ENCODE results near the gene PTPA.

The PTPA gene

DNA sequence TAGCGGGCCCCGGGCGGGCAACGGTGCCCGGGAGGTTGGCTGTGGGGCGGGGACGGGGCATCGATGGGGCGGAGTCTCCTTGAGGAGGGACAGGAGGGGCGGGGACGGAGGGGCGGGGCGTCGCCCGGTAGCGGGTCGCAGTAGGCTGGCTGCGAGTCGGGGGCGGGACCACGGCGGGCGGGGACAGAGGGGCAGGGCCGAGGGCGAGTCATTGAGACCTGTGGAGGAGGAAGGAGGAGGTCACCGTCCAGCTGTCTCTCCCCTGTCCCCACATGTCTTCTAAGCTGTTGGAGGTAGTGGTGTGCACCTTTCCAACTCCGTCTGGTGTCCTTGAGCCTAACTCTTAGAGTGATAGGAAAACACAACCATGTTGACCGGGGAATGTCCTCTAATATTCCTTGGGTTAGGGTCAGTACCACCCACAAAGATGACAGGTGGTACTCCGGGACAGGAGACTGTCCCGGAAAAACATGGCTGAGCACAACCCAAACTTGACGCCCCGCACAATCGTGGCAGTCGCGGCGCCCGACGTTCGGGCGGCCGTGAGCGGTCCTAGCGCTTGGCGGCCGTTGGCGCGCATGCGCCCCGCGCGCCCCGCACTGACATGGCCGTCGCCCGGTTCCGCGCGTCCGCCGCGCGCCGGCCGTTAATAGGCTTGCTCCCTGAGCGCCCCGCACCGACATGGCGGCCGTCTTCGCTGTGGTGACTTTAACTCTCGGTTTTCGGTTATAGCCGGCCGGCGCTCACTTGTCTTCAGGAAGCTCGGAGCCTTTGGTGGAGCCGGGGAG, at the start of gene PTPA, which contains the start of gene CRAT:
Gene PTPA (plus strand): TSS at position 676 of the 788 bp plus-strand sequence. CDS start 186 bp downstream, outside the sequence.
Gene CRAT (minus strand): TSS at position 54 of the 788 bp plus-strand sequence. CDS start 284 bp downstream, outside the sequence.
- peak; percentile 90 for DNase-seq

DNA sequence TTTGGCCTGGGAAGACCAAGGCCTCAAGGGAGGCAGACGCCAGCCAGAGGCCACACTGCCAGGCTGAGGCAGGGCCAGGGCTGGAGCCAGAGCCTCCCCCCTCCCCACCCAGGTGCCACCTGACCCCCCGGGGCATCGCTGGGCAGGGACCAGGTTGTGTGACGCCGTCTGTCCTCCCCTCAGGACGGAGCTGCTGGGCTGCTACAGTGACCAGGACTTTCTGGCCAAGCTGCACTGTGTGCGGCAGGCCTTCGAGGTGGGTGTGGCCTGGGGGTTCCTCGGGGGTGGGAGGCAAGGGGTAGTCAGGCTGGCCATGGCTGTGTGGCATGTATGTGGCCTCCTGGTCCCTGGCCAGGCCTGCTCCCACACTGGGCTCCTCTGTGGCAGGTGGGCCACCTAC, 48.2 kb upstream of the PTPA start:
- no peak for DNase-seq

DNA sequence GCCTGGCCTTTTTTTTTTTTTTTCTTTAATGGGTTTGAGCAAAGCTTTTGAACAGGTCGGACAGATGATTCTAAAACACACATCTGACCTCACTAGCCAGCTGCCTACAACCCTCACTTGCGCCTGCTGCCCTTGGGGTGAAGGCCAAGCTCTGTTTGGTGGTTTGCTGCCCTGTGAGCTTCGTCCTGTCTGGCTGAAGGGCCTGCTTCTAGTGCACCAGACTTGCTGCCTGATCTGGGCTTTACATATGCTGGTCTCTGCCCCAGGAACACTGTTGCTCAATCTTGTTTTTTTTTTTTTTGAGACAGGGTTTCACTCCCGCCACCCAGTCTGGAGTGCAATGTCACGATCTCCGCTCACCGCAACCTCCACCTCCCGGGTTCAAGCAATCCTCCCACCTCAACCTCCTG, 46.7 kb upstream of the PTPA start:
- no peak for DNase-seq

DNA sequence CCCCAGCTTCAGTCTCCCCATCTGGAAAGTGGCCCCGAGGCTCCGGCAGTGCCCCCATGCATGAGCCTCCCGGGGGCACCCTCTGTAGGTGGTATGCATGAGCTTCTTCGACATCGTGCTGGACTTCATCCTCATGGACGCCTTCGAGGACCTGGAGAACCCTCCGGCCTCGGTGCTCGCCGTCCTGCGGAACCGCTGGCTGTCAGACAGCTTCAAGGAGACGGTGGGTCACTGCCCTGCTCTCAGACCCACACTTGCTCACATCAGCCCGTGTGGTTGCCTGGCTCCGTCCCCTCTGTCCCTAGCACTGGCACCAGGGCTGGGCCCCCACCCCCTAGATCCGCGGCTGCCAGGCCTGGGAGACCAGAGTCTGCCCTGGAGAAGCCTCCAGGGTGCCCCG, 43.1 kb upstream of the PTPA start:
- DNase-seq: no peak

DNA sequence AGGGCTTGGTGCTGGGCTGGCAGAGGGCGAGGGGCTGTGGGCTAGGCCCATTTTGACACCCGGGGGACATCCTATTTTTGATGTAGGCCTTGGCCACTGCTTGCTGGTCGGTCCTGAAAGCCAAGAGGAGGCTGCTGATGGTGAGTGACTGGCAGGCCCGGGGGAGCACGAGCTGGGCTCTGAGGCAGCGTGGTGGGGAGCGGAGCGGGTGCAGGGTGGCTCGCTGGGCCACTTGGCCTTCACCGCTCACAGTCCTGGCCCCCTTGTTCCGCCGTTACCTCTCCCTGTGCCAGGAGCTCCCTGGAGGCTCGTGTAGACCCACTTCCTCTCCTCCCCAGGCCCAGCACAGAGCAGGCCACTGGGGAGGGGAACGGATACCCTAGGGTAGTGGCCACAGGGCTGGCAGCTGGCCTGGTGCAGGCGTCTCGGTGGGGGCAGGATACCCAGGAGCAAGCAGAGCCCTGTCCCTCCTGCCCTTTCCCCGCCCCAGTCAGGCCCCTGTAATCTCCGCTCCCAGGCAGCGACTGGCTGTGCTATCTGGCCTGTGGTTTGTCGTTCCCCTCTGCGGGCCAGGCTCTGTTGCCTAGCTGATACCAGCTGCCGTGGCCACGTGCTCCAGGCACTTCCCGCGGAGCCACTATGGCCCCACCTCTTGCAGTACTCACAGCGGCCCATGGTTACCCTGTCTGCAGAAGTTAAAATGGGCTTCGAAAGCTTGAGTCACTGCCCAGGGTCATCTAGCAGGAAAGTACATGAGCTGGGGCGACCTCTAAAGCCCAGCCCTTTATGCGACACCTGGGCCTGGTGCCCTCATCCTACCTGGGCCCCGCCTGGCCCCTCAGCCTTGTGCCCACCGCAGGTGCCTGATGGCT, 42.0 kb upstream of the PTPA start:
- DNase-seq: no peak

DNA sequence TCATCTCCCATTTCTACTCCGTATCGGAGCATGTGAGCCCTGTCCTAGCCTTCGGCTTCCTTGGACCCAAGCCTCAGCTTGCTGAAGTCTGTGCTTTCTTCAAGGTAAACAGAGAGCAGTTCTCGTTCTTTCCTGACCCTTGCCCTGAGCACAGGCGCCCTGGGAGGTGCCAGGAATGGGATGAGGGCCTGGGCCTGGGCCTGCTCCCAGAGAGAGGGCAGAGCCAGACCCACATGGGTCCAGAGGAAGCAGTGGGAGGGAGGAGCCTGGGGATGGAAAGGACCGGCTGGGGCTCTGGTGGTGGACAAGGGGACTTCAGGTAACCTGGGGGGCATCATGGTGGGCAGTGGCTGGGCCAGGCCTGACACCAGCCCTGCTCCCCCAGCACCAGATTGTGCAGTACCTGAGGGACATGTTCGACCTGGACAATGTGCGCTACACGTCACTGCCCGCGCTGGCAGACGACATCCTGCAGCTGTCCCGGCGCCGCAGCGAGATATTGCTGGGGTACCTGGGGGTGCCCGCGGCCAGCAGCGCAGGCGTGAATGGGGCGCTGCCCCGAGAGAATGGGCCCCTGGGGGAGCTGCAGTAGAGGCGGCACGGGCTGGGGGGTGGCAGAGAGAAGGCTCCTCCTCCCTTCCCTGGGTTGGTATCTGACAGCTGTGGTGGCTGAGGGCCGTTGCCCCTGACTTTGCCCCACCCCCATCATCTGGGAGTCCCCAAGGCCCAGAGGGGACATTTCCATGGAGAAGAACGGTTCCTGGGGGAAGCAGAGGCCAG, 41.2 kb upstream of the PTPA start:
- DNase-seq: no peak

DNA sequence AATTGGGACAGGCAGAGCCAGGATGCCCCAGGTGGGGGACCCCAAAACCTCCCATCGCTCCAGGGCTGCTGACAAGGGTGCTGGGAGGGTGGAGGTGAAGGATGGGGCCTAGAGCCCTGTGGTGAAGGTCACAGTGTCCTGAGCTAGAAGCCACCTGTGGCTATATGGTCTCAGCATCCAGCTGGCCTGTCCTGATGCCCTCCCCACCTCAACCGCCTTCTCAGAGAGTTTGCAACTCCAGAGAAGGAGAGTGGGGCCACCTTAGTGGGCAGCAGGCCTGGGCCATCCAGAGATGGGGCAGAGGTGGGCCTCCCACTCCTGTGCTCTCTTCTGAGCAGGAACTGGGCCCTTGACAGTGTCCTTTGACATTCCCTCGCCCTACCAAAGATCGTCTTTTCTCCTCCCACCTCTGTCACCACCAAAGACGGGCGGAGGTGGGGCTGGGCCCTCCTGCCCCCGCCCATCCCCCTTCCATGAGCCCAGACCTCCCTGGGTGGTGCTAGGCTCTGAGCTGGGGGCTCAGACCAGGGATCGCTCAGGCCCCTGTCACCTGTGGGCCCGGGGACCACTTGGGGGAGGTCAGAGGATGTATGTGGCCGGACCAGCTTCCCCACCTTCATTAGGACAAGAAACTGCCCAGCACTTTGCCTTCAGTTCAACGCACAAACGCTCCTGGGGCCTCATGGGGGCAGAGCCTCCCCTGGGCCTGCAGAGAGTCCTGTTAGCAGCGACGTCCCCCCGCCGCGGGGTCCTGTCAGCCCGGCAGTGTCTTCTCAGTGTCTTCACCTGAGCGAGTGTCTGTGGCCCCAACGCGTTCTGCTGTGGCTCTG, 40.3 kb upstream of the PTPA start:
- DNase-seq: no peak

DNA sequence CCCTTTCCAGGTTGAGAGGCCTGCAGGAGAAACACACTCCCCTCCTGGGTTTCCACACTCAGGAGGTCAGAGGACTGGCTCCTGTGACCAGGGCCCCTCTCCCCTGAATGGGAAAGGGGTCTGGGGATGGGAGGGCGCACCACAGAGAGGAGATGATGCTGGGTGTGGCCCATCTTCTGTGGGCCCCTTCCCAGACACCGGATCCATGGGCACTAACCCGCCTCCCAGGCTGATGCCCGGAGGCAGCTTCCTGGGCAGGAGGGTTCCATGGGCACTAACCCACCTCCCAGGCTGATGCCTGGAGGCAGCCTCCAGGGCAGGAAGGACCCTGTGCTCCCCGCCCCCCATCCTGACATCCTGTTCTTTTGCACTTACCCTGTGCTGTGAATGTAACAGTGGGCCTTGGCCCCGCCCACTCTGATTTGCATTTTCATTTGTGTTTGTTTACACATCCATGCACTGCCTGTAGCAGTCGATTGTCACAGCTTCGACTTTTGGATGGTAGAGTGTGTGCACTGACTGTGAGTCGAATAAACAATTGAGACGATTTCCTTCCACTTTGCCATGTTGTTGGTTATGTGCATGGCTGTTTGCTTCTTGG, 39.6 kb upstream of the PTPA start:
- DNase-seq: no peak

DNA sequence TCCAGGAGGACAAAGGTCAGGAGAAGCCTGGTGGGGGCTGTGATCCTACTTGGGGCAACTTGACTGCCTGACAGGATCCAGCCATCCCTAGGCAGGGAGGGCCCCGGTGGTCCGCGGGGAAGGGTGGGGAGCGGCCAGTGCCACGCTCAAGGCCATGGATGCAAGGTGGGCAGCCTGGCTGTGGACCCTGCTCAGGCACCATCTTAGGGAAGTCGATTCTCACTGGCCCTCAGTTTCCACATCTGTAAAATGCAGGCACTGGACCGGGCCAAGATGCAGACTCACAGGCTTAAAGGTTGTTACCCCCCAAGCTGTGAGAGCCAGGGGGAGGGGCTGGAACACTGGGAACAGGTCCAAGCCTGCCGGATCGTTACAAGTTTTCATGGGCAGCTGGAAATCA, 39.0 kb upstream of the PTPA start:
- DNase-seq: no peak

- DNase-seq: no peak
Observed at GRCh38 chr9:129073404-129073803, 37.8 kb upstream of the PTPA start.

GRCh38 chr9:129074106-129074505, 37.1 kb upstream of the PTPA start:
- DNase-seq: no peak

DNA sequence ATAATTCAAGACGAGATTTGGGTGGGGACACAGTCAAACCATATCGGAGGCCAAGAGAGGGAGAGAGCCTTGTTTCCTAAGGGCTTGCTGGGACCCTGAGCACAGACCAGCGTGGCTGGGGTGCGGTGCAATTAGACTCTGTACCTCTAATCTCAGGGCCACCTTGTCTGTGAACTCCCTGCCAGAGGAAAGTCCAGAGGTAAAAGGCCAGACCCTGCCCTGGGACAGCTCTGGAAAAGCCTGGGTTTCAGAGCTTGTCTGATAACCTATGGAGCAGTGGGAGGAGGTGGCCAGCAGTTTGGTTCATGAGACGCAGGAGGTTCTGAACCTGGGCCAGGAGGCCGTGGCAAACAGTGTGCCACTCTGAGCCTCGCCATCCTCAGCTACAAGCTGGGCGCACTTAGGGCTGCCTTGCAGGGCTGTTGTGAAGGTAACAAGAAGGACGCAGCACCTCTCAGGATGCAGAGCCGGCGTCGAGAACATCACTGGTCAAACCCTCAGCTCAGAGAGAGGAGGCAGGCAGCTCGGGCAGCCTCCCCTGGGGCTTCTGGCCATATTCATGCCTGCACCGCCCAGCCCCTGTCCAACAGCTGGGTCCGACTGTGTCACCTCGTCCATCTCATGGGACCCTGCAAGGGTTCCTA, 35.1 kb upstream of the PTPA start:
- DNase-seq: no peak

DNA sequence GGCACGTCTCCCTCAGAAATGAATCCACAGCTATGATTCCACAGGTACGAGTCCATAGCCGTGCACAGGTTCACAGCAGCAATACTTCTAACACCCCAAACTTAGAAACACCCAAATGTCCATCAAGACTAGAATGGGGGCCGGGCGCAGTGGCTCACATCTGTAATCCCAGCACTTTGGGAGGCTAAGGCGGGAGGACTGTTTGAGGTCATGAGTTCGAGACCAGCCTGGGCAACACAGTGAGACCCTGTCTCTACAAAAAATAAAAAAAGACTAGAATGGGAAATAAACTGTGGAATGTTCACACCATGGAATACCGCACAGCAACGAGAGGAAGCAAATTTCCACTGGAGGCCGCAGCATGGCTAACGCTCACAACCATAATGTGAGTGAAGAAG, 34.6 kb upstream of the PTPA start:
- no peak for DNase-seq

GRCh38 chr9:129077236-129077635, 34.0 kb upstream of the PTPA start:
- DNase-seq: no peak

- no peak for DNase-seq
Observed at GRCh38 chr9:129078691-129079503, 32.3 kb upstream of the PTPA start.

DNA sequence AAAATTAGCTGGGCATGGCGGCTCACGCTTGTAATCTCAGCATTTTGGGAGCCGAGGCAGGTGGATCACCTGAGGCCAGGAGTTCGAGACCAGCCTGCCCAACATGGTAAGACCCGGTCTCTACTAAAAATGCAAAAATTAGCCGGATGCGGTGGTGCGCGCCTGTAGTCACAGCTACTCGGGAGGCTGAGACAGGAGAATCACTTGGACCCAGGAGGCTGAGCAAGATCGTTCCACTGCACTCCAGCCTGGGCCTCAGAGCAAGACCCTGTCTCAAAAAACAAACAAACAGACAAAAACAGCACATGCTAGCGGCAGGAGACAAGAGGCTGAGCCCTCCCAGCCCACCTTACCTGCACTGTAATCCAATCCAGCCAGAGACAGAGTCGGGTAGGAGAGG, 31.4 kb upstream of the PTPA start:
- DNase-seq: no peak

- no peak for DNase-seq
Observed at GRCh38 chr9:129080298-129080600, 31.0 kb upstream of the PTPA start.

DNA sequence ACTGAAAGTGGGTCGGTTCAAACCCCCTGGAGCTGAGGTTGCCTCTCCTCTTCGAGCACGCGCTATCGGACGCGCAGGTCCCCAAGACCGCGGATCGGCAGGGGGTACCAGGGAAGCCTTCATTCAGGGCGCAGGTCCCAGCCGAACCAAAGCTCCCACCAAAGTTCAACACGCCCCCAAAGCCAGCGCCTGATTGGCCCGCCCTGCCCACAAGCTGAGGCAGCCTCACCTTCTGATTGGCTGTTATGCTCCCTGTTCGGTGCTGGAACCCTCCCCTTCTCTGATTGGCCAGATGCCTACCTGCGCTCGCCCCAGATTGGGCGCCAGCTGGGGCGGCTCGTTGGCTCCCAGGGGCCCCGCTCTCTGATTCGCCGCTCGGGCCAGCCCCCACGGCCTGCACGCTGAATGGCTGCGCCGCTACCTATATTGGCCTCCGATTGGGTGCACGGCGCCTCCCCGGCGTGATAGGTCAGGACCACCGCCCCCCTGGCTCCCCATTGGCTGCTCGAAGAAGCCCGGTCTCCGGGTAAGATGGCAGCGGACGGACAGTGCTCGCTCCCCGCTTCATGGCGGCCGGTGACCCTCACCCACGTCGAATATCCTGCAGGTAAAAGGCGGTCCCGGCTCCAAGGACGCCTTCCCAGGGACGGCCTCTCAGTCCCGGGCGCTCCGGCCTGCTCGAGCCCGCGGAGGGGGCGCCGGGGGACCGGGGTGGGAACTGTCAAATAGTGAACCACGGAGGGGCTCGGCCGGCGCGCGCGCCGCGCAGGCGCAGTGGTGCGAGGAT, 30.4 kb upstream of the PTPA start, which contains the start of gene DOLPP1:
Gene DOLPP1 (plus strand): TSS at position 511 of the 787 bp plus-strand sequence. CDS start 21 bp downstream, at position 532.
- DNase-seq: peak; percentile 93

DNA sequence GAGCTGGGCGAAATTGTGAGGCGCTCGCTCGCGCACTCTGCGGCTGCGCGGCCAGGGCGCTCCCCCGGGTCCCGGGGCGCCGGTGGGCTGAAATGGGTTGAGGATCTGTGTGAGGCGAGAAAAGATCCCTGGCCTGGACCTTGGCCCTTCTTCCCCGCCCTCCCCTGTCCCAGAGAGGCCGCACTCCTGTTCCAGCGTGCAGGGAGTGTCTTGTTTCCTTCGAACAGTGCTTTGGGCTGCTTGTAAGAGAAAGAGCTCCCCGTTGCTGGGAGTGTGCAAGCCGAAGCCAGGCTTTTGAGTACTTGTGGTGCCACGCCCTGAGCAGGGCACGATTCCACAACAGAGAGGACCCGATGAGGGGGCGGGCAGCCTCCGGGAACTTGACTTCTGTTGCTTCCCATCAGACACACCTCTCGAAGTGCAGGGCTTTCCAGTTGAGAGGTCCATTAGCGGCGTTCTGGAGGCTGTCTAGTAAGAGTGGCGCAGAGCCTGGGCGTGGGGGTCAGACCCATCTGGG, 29.8 kb upstream of the PTPA start:
- no peak for DNase-seq
